GF-D8 (cell line): Measurements from ENCODE around the gene VRTN.

Experiments used
- DNase-seq: peaks from one replicate; lab custom pipeline; 2025; lab: John Stamatoyannopoulos, UW

VRTN gene

DNA sequence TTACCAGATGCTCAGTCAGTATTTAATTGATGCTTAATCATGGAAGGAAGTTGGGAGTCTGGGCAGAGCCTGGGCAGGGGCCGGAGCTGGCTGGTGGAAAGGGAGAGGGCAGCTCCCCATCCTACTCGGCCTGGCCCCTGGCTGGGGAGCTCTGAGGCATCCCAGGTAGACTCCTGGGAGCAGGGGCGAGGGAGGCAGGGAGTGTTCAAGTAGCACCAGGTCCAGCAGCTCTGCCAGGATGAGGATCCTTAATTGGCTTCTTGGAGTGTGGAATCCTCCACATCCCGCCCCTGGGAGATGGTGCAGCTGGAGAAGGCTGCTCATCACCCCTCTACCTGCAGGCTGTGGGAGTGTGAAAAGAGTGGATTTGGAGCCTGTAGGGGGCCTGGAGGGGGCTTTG, 46.8 kb downstream of the VRTN start:
- DNase-seq = no peak

DNA sequence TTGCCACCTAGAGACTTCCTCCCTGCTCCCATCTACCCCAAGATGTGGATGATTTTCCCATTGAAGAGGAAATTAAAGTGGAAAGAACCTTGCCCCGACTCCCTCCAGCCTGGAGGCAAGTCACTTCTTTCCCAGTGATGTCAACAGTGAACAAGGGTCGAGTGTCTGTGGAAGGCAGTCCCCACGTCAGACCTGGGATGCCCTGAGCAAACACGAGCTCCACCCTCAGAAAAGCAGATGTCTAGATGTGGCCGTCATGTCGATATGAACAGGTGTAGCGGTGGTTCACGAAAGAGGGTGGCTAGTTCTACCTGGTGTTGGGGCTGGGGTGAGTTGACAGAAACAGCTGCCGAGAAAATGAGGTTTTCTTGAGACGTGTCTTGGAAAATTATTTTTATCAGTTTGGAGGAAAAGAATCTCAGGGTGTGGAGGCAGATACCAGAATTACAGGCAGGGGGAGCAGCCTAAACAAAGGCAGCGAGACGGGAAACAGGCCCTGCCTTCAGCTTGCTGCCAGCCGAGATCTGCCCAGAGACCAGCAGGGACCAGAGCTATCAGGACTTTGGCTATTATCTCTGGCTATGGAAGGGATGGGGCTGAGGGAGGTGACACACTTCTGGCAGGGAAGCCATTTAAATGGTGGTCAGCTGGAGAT, 51.9 kb downstream of the VRTN start:
- no peak for DNase-seq

DNA sequence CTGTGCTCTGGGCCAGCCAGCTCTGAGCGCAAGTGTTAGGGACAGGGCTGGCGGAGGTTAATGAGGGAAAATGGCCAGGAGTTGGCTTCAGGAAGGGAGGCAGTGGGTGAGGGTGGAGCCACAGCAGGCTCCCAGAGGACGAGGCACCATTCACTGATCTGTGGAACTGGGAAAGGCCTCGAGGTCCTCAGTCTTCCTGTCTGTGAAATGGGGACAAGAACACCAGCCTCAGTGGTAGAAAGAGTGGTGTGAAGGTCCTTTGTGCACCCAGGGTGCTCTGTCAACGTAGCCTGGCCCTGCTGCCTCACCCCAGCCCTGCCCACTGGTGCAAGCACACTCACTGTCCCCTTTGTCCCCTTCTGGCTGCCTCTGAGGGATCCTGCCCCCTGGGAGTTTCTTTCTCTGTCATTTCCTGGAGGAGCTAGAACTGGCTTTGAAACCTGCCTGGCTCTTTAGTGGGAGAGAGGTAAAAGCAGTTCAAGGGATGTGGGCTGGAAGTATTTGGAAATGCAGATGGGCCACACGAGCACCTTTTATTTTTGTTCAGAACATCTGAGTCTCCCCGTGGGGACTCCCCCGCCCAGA, 52.7 kb downstream of the VRTN start:
- no peak for DNase-seq

DNA sequence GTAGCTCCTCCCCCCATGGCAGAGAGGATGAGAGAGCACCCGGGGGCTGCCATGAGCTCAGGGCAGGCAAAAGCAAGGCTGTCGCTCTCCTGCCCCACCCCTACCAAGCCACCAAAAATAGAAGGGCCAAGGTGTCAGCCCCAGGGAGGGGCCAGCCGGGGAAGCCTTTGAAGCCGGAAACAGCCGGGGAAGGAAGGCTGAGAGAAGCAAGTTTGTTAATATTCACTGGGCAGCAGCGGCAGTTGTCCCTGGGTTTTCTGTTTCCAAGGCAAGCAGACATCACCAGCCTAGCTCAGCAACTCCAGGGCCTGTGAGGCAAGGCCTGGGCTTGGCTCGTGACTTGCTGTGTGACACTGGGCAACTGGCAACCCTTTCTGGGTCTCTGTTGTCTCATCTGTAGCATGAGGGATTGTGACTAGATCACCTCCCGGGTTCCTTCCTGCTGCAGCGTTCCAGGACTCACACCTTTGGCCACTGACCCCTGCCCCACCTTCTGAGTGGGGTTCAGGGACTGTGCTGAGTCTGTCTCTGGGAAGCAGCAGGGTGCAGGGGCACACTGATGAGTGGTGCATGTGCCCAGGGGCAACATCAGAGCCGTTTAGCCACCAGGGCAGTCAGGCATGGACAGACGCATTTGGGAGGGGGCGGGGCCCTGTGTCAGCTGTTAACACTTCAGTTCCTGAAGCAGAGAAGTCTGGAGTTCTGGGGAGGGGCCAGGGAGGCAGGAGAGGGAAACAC, 53.4 kb downstream of the VRTN start:
- no peak for DNase-seq

DNA sequence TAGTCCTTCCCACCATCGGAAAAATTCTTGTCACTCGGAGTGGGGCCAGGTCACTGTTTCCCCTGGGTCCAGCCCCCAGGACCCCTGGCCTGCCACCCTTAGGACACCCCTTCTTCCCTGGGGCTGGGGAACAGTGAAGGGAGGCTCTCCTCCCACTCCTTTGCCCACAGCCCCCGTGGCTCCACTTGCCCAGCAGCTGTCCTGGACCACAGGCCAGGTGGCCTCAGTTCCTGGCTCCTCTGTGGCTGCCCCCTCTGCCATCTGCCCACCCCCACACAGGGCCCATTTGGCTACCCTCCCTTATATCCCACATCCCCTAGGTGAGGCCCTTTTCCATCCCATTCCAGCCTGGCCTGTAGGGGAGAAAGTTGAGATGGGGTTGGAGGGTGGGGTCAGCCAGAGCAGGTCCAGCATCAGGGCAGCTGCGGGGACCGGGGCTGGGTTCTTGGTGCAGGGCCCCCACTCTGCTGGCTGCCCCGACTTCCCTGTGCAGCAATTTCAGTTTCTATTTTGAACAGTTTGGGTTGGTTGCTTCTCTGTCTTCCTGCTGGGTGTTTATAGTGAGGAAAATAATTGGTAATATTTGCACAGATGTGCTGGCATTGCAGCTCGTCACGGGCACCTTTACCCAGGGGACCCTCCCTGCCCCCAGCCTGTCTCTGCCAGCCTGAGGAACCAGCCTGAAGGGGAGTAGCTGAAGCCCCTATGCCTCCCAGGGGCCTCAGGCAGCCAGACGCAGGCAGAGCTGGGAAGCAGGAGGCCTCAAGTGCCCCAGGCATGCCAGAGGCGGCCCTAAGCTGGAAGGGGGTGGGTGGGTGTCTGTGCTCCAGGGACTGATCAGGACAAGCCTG, 54.4 kb downstream of the VRTN start:
- no peak for DNase-seq

DNA sequence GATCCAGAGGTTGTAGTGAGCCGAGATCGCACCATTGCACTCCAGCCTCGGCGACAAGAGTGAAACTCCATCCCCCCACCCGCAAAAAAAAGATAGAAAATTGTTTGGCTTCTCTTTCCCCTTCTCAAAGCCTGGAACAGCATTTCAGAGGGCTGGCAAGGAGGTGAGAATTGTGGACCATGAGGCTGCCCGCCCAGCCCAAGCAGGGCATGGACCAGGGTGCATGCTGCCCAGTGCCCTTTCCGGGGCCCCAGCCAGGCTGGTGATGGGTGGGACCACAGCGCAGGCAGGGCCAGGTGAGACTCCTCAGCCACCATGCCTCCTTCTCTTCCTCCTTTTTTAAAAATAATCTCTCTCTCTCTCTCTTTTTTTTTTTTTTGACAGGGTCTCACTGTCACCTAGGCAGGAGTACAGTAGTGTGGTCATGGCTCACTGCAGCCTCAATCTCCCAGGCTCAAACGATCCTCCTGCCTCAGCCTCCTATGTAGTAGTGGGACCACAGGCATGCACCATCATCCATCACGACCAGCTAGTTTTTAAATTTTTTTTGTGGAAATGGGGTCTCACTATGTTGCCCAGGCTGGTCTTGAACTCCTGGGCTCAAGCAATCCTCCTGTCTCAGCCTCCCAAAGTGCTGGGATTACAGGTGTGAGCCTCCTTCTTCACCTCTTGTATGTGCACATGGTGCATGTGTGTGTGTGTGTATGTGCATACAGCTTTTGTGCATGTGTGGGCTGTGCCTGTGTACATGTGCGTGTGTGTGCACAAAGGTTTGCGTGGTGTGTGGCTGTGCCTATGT, 55.5 kb downstream of the VRTN start:
- no peak for DNase-seq

DNA sequence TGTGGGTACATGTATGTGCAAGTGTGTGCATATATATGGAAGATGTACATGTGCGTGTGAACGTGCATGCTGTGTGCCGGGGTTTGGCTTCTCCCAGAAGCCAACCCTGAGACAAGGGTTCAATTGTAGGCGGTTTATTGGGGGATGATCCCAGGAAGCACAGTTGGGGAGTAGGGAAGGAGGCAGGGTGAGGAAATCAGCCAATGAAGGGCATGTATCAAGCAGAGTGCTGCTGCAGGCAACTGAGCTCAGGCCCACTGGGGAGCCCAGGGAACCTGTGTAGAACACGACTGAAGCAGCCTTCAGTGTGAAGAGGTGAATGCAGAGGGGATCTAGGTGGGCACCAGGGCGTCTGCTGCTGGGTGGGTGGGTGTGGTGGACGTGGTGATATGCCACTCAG, 56.2 kb downstream of the VRTN start:
- no peak for DNase-seq

DNA sequence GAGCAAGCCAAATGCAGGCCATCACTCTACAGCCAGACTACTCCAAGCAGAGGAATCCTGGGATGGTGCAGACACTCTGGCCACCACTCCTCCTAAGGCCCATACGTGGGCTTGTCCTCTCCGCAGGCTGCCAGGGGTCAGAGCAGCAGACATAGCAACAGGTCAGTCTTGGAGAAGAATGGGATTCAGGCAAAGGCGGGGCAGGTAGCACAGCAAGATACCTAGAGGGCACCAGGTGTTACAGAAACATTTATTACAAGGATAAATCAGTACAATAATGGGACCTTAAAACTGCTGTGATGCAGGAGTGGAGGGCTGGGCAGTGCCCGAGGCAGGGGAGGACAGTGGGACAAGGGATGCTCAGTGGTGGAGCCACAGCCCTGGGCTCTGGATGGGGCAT, 57.4 kb downstream of the VRTN start:
- DNase-seq = no peak

DNA sequence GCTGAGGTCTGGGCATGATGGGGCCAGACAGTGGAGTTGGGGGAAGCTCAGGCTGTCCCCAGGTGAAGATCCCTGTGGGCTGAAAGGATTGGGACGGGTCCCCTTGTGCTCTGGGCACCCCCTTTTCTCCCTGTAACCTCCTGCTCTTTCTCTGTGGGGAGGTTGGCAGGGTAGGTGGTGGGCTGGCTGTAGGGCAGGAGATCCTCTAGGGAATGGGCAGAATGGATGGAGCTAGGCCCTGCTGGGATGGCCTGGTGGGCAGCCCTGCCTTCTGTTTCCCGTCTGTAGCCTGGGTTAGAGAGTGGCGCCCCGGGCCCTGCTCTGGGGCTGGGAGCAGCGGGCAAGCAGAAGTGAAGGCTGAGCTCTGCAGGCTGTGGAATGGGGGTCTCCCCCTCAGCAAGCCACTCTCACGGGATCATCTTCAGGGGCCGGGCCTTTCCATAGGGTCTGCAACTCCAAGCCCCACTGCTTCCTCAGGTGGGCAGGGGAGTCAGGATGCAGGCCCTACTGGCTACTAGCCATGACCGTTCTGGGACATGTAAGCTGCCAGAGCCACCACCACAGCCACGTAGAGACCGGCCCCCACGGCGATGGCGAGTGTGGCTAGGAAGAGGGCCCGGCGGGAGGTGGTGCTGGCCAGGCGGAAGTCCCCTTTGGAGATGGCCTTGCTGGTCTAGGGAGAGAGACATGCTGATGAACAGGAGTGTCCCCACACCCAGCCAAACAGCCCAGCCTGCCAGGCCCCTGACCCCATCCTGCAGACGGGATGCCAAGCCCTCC, 58.9 kb downstream of the VRTN start:
- DNase-seq = no peak

DNA sequence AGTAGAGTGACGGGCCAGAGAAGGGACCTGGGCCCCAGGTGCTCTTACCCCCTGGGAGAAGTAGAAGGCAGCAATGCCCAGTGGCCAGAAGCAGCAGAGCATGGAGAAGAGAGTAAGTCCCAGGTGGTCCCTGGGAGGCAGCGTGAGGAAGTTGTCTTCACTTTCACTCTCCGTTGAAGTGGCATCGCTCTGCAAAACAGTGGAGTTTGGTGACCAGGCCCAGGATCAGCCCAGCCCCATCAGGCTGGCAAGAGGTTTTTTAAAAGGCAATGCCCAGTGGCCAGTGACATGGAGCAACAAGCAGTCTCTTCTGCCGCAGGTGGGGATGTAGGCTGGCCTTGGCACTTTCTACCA, 59.5 kb downstream of the VRTN start:
- no peak for DNase-seq

DNA sequence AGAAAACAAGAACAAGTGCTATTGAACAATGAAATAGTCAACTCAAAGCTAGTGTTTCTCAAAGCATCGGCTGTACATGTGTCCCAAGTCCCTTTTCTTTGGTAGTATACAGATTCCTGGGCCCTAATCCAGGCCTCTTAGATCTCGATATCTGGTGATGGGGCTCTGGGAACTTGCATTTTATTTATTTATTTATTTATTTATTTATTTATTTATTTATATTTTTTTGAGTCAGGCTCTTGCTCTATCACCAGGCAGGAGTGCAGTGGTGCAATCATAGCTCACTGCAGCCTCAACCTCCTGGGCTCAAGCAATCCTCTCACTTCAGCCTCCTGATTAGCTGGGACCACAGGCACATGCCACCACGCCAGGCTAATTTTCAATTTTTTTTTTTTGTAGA, 60.6 kb downstream of the VRTN start:
- DNase-seq = no peak

DNA sequence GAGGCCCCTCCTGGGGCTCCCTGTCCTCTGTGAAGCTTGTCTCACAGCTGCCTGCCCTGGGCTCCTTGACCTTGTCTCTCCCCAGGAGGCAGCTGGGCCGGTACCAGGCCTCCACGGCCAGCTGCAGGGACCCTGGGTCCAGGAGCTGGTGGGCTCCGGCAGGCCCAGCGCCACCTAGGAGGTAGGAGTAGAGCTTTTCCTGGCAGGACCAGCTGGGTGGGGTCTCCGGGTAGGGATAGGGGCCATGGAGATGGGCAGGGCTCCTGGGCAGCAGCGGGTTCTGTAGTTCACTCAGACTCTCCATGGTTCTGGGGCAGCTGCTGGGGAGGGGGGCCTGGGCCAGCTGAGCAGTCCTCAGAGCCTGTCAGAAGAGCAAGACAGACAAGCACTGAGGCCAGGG, 61.2 kb downstream of the VRTN start:
- DNase-seq = no peak
